Trophoblast cell (in vitro differentiated cells and primary cell): ENCODE results near the gene EEIG1.

ENCODE experiments used
- DNase-seq, 2 donors: peaks; one replicate each; pipeline ENCODE4 v3.0.0-alpha.2; 2016
- H2AFZ ChIP-seq: 2 replicates; pipeline ENCODE4 v1.6.1; 2013; ENCODE audit warnings: low read length, moderate library complexity, mild to moderate bottlenecking; ENCODE audit not compliant: insufficient read depth, poor library complexity
- H2AK5ac ChIP-seq: 2 replicates; pipeline ENCODE4 v1.6.1; 2013; ENCODE audit warnings: mild to moderate bottlenecking, low read length
- H2BK120ac ChIP-seq: 2 replicates; pipeline ENCODE4 v1.6.1; 2013; ENCODE audit warnings: low read length, mild to moderate bottlenecking, moderate library complexity; ENCODE audit not compliant: insufficient read depth, poor library complexity
- H2BK12ac ChIP-seq: 2 replicates; pipeline ENCODE4 v1.6.1; 2013; ENCODE audit warnings: mild to moderate bottlenecking, low read length, moderate library complexity
- H2BK5ac ChIP-seq: 2 replicates; pipeline ENCODE4 v1.6.1; 2013; ENCODE audit warnings: low read length, low read depth, moderate library complexity, mild to moderate bottlenecking; ENCODE audit not compliant: poor library complexity
- H3K14ac ChIP-seq: 2 replicates; pipeline ENCODE4 v1.6.1; 2013; ENCODE audit warnings: mild to moderate bottlenecking, low read length
- H3K18ac ChIP-seq: 2 replicates; pipeline ENCODE4 v1.6.1; 2013; ENCODE audit warnings: mild to moderate bottlenecking, low read length
- H3K23ac ChIP-seq: 2 replicates; pipeline ENCODE4 v1.6.1; 2013; ENCODE audit warnings: low read length
- H3K27ac ChIP-seq: 2 replicates; pipeline ENCODE4 v1.5.1; 2013; ENCODE audit warnings: low read depth, mild to moderate bottlenecking, inconsistent platforms, low read length, moderate library complexity
- H3K27me3 ChIP-seq: 2 replicates; pipeline ENCODE4 v1.6.1; 2013; ENCODE audit warnings: inconsistent platforms, mild to moderate bottlenecking, low read length, moderate library complexity; ENCODE audit not compliant: insufficient read depth
- H3K36me3 ChIP-seq, 2 experiments: 1 replicate in 1 of 2; 2 replicates in 1 of 2; pipeline ENCODE4 v1.6.1; 2013; ENCODE audit warnings: low read length in 2 of 2, mild to moderate bottlenecking in 2 of 2, moderate library complexity in 1 of 2; ENCODE audit not compliant: insufficient read depth in 2 of 2, control insufficient read depth in 1 of 2
- H3K4ac ChIP-seq: 2 replicates; pipeline ENCODE4 v1.6.1; 2013; ENCODE audit warnings: low read depth, mild to moderate bottlenecking, low read length, moderate library complexity
- H3K4me1 ChIP-seq, 2 experiments: 1 replicate in 1 of 2; 2 replicates in 1 of 2; pipeline ENCODE4 v1.6.1; 2013; ENCODE audit warnings: low read length in 2 of 2, mild to moderate bottlenecking in 2 of 2, moderate library complexity in 1 of 2; ENCODE audit not compliant: insufficient read depth in 2 of 2, control insufficient read depth in 1 of 2
- H3K4me2 ChIP-seq: 2 replicates; pipeline ENCODE4 v1.6.1; 2013; ENCODE audit warnings: inconsistent platforms, mild to moderate bottlenecking, low read length, moderate library complexity
- H3K4me3 ChIP-seq: 2 replicates; pipeline ENCODE4 v1.5.1; 2013; ENCODE audit warnings: mild to moderate bottlenecking, low read depth, low read length, inconsistent platforms
- H3K79me1 ChIP-seq: one replicate; pipeline ENCODE4 v1.6.1; 2013; ENCODE audit warnings: low read length
- H3K79me2 ChIP-seq: 2 replicates; pipeline ENCODE4 v1.6.1; 2013; ENCODE audit warnings: low read length, mild to moderate bottlenecking; ENCODE audit not compliant: control insufficient read depth, insufficient read depth, poor library complexity
- H3K9ac ChIP-seq: 2 replicates; pipeline ENCODE4 v1.6.1; 2013; ENCODE audit warnings: mild to moderate bottlenecking, low read length
- H3K9me3 ChIP-seq: 2 replicates; pipeline ENCODE4 v1.6.1; 2013; ENCODE audit warnings: low read depth, mild to moderate bottlenecking, control low read depth, inconsistent platforms, low read length; ENCODE audit not compliant: insufficient read depth
- H4K12ac ChIP-seq: 2 replicates; pipeline ENCODE4 v1.6.1; 2013; ENCODE audit warnings: low read depth, mild to moderate bottlenecking, low read length, moderate library complexity
- H4K8ac ChIP-seq: 2 replicates; pipeline ENCODE4 v1.6.1; 2013; ENCODE audit warnings: low read depth, mild to moderate bottlenecking, low read length, moderate library complexity
- H4K91ac ChIP-seq: one replicate; pipeline ENCODE4 v1.6.1; 2013; ENCODE audit warnings: low read depth, mild to moderate bottlenecking, low read length, moderate library complexity
- WGBS: extraction: QIAGEN DNeasy Blood & Tissue Kit; methylation state at CpG from one replicate; pipeline ENCODE4 v1.1.7; 2013; ENCODE audit warnings: missing lambda C conversion rate; ENCODE audit not compliant: insufficient read length, insufficient coverage; ENCODE audit errors: extremely low coverage; 5-methylcytosine and 5-hydroxymethylcytosine counted together

EEIG1 gene

GRCh38 chr9:127943011-127943662 lies 37.7 kb downstream of the EEIG1 start:
- H2AFZ ChIP-seq = no peak overlapping the region
- no peak overlapping the region for H3K18ac ChIP-seq
- peaks cover 63 to 66% of the 10 kb centered on the region in 2 experiments for H3K36me3 ChIP-seq
- H3K4ac ChIP-seq = no peak overlapping the region
- H4K12ac ChIP-seq = no peak overlapping the region
- no peaks in the 10 kb centered on the region for H3K79me1 ChIP-seq
- H3K9ac ChIP-seq = no peak overlapping the region
- H2AK5ac ChIP-seq = no peak overlapping the region
- H3K27me3 ChIP-seq = no peaks in the 10 kb centered on the region
- no peaks in the 10 kb centered on the region for H3K79me2 ChIP-seq
- no peak overlapping the region for H2BK12ac ChIP-seq
- H3K27ac ChIP-seq = no peak overlapping the region
- H4K8ac ChIP-seq = no peak overlapping the region
- no CpG with 5 or more reads among the region's 14 CpGs for WGBS
- H4K91ac ChIP-seq = no peak overlapping the region
- no peak overlapping the region for H3K23ac ChIP-seq
- H2BK5ac ChIP-seq = no peak overlapping the region
- H3K4me1 ChIP-seq = peaks cover under 1 to 3% of the 10 kb centered on the region in 2 experiments
- H3K4me2 ChIP-seq = no peak overlapping the region
- no peak overlapping the region for H3K4me3 ChIP-seq
- DNase-seq = no peak
- no peaks in the 10 kb centered on the region for H3K9me3 ChIP-seq
- H3K14ac ChIP-seq = no peak overlapping the region
- no peak overlapping the region for H2BK120ac ChIP-seq

GRCh38 chr9:127942216-127943010 lies 38.4 kb downstream of the EEIG1 start:
- no peak overlapping the region for H4K91ac ChIP-seq
- no peaks in the 10 kb centered on the region for H3K9me3 ChIP-seq
- H3K79me1 ChIP-seq = peaks cover 2% of the 10 kb centered on the region
- H2BK12ac ChIP-seq = no peak overlapping the region
- H3K27me3 ChIP-seq = no peaks in the 10 kb centered on the region
- no peak overlapping the region for H3K18ac ChIP-seq
- peak in 1 of 2 donors; percentile 73 for DNase-seq
- no peak overlapping the region for H3K27ac ChIP-seq
- H2AFZ ChIP-seq = no peak overlapping the region
- H4K8ac ChIP-seq = no peak overlapping the region
- H3K79me2 ChIP-seq = no peaks in the 10 kb centered on the region
- H3K23ac ChIP-seq = no peak overlapping the region
- no peak overlapping the region for H3K4me2 ChIP-seq
- H3K4me1 ChIP-seq = peaks cover 4 to 7% of the 10 kb centered on the region in 2 experiments
- H3K4ac ChIP-seq = no peak overlapping the region
- H3K36me3 ChIP-seq = peaks cover 56 to 59% of the 10 kb centered on the region in 2 experiments
- H3K9ac ChIP-seq = no peak overlapping the region
- H3K4me3 ChIP-seq = no peak overlapping the region
- no peak overlapping the region for H2AK5ac ChIP-seq
- no CpG with 5 or more reads among the region's 18 CpGs for WGBS
- H3K14ac ChIP-seq = no peak overlapping the region
- H4K12ac ChIP-seq = no peak overlapping the region
- no peak overlapping the region for H2BK5ac ChIP-seq
- H2BK120ac ChIP-seq = no peak overlapping the region

- Histone ChIP-seq H2AK5ac (no peak overlapping the region), H3K4me3 (no peak overlapping the region), H3K9me3 (no peaks in the 10 kb centered on the region), H3K4ac (no peak overlapping the region), H3K79me1 (peaks cover 4% of the 10 kb centered on the region), H3K4me1 (peaks cover 4 to 10% of the 10 kb centered on the region in 2 experiments), H3K27ac (no peak overlapping the region), H3K79me2 (peaks cover 3% of the 10 kb centered on the region), H4K12ac (no peak overlapping the region), H2BK120ac (no peak overlapping the region), H2BK5ac (no peak overlapping the region), H3K4me2 (no peak overlapping the region), H2BK12ac (no peak overlapping the region), H4K8ac (no peak overlapping the region), H3K36me3 (peaks cover 56 to 59% of the 10 kb centered on the region in 2 experiments), H3K23ac (no peak overlapping the region), H3K14ac (no peak overlapping the region), H2AFZ (no peak overlapping the region), H3K27me3 (no peaks in the 10 kb centered on the region), H4K91ac (no peak overlapping the region), H3K18ac (no peak overlapping the region), H3K9ac (no peak overlapping the region)
- no peak for DNase-seq
- WGBS = no CpG with 5 or more reads among the region's 3 CpGs
These were observed 38.9 kb downstream of the EEIG1 start for GRCh38 chr9:127941961-127942215.

- H3K79me2 ChIP-seq = peaks cover 3% of the 10 kb centered on the region
- H3K9ac ChIP-seq = no peak overlapping the region
- no peak overlapping the region for H4K12ac ChIP-seq
- H2BK120ac ChIP-seq = no peak overlapping the region
- H3K18ac ChIP-seq = no peak overlapping the region
- H2BK5ac ChIP-seq = no peak overlapping the region
- no peaks in the 10 kb centered on the region for H3K9me3 ChIP-seq
- H4K8ac ChIP-seq = no peak overlapping the region
- no peak overlapping the region for H2AK5ac ChIP-seq
- H3K79me1 ChIP-seq = peaks cover 4% of the 10 kb centered on the region
- H3K36me3 ChIP-seq = peaks cover 57 to 58% of the 10 kb centered on the region in 2 experiments
- no peak overlapping the region for H3K4me3 ChIP-seq
- WGBS = no CpG with 5 or more reads among the region's 18 CpGs
- no peak overlapping the region for H2BK12ac ChIP-seq
- no peak overlapping the region for H3K23ac ChIP-seq
- no peak overlapping the region for H3K14ac ChIP-seq
- no peak overlapping the region for H3K4me2 ChIP-seq
- no peak overlapping the region for H3K4ac ChIP-seq
- H3K4me1 ChIP-seq = peaks cover 9 to 14% of the 10 kb centered on the region in 2 experiments
- no peak overlapping the region for H4K91ac ChIP-seq
- no peaks in the 10 kb centered on the region for H3K27me3 ChIP-seq
- no peak overlapping the region for H3K27ac ChIP-seq
- DNase-seq = no peak
- no peak overlapping the region for H2AFZ ChIP-seq
These were observed 39.5 kb downstream of the EEIG1 start for GRCh38 chr9:127941062-127941960.
